Astrocyte of the spinal cord (primary cell): ENCODE results near the gene CHP2.
"Not testable (repeated sequence)": the region's sequence is repeated elsewhere in the genome, so short reads cannot be mapped to it uniquely, and the experiment has no call there.

Source experiments
- DNase-seq: peaks from one replicate; pipeline ENCODE4 v3.0.0; 2011; ENCODE audit warnings: low read depth, low spot score
- H3K4me3 ChIP-seq: 2 replicates; pipeline ENCODE4 v1.5.1; 2011; ENCODE audit warnings: low read depth, mild to moderate bottlenecking, low read length, moderate library complexity
- in situ Hi-C: cut with HindIII; loops from 2 replicates; pipeline ENCODE4 v1.10.0; 2017; ENCODE audit warnings: low sequenced_read_pairs
- TF ChIP-seq, protein P1 (sequence below): IDR thresholded peaks from 2 replicates; pipeline ENCODE4 v1.5.1; 2012; ENCODE audit warnings: low read depth, mild to moderate bottlenecking, low read length, inconsistent platforms

Gene CHP2

DNA sequence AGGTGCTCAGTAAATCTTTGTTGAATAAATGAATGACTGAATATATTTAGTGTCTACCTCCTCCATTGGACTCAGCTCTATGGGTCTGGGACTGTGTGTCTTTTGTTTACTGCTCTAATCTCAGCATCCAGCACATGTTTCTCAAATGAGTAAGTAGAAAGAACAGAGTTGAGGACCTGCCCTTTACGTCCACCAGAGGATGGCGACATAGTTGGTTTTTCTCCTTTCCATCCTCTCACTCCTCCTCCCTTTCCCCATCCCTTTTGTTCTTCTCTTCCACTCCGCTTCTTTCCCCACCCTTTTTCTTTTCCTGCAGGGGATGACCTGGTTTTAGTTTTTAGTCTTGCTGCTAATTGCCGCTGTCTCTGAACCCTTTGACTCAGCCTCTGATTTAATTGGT lies 12.1 kb upstream of the CHP2 start:
- TF ChIP-seq, protein P1, sequence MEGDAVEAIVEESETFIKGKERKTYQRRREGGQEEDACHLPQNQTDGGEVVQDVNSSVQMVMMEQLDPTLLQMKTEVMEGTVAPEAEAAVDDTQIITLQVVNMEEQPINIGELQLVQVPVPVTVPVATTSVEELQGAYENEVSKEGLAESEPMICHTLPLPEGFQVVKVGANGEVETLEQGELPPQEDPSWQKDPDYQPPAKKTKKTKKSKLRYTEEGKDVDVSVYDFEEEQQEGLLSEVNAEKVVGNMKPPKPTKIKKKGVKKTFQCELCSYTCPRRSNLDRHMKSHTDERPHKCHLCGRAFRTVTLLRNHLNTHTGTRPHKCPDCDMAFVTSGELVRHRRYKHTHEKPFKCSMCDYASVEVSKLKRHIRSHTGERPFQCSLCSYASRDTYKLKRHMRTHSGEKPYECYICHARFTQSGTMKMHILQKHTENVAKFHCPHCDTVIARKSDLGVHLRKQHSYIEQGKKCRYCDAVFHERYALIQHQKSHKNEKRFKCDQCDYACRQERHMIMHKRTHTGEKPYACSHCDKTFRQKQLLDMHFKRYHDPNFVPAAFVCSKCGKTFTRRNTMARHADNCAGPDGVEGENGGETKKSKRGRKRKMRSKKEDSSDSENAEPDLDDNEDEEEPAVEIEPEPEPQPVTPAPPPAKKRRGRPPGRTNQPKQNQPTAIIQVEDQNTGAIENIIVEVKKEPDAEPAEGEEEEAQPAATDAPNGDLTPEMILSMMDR = no peak
- in situ Hi-C loops = no loop called here
- no peak overlapping the region for H3K4me3 ChIP-seq
- no peak for DNase-seq

DNA sequence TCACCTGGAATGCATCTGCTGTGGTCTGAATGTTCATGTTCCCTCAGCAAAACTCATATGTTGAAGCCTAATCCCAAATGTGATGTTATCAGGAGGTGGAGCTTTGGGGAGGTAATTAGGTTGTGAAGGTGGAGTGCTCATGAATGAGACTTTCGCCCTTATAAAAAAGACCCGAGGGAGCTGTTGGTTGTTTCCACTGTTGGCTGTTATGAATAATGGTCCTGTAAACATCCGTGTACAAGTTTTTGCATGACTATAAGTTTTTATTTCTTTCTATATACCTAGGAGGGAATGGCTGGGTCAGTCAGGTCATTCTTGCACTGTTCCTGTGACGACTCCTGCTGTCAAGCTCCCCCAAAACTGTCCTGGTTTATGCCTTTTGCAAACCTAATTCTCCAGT lies 9.6 kb upstream of the CHP2 start:
- no peak overlapping the region for H3K4me3 ChIP-seq
- in situ Hi-C loops = no loop called here
- TF ChIP-seq, protein P1 = no peak
- no peak for DNase-seq

DNA sequence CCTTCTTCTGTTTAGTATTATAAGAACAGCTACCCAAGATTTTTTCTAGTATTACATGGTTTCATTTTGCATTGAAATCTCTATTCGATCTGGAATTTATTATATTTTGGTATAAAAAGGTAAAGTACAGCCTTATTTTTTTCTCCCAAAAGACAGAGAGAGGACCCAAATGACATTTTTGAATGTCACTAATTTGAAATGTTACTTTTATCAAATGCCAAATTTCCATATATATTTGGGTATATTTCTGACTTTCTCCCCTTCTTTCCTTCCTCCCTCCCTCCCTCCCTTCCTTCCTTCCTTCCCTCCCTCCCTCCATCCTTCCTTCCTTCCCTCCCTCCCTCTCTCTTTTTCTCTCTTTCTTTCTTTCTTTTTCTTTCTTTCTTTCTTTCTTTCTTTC lies 6.2 kb upstream of the CHP2 start:
- in situ Hi-C loops = no loop called here
- DNase-seq = no peak
- no peak overlapping the region for H3K4me3 ChIP-seq
- TF ChIP-seq, protein P1 = no peak

DNA sequence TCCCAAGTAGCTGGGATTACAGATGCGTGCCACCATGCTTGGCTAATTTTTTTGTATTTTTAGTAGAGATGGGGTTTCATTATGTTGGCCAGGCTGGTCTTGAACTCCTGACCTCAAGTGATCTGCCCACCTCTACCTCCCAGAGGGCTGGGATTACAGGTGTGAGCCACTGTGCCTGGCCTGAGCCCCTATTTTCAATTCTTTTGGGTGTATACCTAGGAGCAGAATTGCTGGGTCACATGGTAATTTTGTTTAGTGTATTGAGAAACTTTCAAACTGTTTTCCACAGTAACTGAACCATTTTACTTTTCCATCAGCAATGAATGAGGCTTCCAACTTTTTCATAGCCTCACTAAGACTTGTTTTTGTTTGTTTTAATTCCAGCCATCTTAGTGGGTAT lies 3.8 kb upstream of the CHP2 start:
- H3K4me3 ChIP-seq, DNase-seq, in situ Hi-C loops: not testable (repeated sequence)

DNA sequence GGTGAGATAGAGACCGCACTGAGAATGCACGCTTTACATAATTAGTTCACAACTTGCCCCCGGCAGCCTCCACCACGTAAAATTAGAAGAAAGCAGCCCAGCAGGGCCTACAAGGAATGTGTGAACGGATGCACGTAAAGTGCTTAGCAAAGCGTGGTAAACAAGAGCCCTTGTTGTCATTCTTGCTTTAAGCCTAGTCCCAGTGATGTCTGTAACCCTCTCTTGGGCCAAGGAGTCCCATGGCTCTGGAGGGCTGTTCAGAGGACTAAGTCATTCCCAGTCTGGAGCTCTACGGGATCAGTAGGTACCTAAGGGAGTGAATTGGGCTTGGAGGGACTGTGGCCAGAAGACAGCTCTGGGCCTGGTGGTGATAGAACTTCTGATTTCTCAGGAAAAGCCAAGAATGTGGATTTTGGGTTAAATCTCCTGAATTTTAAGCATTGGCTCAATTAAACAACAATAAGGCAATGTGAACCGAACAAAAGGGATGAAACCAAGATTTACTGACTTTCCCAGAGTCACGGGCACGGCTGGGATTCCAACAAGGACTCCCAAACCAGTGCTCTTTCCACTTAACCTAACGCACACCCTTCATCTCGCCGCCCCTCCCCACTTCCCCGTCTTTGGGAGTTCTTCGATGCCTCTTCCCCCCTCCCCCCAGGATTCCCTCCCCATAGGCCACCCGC lies 775 bp upstream of the CHP2 start:
- H3K4me3 ChIP-seq = no peak overlapping the region
- in situ Hi-C loops = no loop called here

DNA sequence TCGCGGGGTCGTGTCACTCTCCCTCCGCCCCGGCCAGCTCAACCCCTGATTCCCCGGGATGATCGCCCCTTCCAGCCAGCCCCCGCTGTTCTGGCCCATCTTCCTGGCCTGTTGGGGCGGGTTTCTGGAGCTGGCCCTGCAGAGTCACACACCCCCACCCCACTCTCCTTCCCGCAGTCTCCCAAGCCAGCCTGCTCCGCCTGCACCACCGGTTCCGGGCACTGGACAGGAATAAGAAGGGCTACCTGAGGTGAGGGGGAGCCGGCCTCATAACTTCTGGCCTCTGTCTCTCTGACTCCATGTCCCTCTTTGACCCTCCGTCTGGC lies 621 bp downstream of the CHP2 start:
- TF ChIP-seq, protein P1 = no peak
- in situ Hi-C loops = no loop called here
- no peak overlapping the region for H3K4me3 ChIP-seq
- no peak for DNase-seq

More for the DNA sequence above, 775 bp upstream of the CHP2 start:
- TF ChIP-seq, protein P1 = no peak
- no peak for DNase-seq

DNA sequence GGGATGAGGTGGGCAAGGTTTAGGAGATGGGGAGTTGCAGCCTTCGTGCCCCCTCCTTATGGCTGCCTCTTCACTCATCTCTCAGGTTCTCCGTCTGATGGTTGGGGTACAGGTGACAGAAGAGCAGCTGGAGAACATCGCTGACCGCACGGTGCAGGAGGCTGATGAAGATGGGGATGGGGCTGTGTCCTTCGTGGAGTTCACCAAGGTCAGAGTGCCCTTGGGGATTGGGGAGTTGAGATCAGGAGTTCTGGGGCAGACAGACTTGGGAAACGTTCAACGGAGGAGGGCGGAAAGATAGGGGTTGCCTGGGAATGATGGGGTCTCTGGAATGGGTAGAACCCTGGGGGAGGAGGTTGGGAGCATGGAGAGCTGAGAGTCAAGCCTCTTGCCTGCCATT lies 2.3 kb downstream of the CHP2 start:
- TF ChIP-seq, protein P1 = no peak
- no peak for DNase-seq
- H3K4me3 ChIP-seq = no peak overlapping the region
- in situ Hi-C loops = no loop called here
